Lower lobe of right lung (tissue), 2 donors: ENCODE data around the gene GRID1. TPM values are rescaled to one million over a fixed set of nuclear protein-coding genes. Genes with fewer than 3 reads are reported as not detected.

ENCODE experiments used
- ATAC-seq, 2 donors: fragments of 200-7000 bp; cut with Tn5 transposase; one replicate each; pipeline ENCODE4 v1.9.1; 2020 to 2022; ENCODE audit warnings: mild to moderate bottlenecking in 2 of 2, moderate library complexity in 2 of 2
- DNase-seq: peaks from one replicate; pipeline ENCODE4 v3.0.0-alpha.2; 2020
- H3K27ac ChIP-seq: fragments of 200-600 bp; one replicate; pipeline ENCODE4 v1.8.0; 2022
- H3K27me3 ChIP-seq: fragments of 200-600 bp; one replicate; pipeline ENCODE4 v1.8.0; 2022; ENCODE audit warnings: low read depth
- H3K36me3 ChIP-seq: fragments of 200-600 bp; one replicate; pipeline ENCODE4 v1.8.0; 2022; ENCODE audit warnings: mild to moderate bottlenecking
- H3K4me1 ChIP-seq: fragments of 200-600 bp; one replicate; pipeline ENCODE4 v1.8.0; 2022
- H3K4me3 ChIP-seq: fragments of 200-600 bp; one replicate; pipeline ENCODE4 v1.8.0; 2022; ENCODE audit warnings: mild to moderate bottlenecking
- H3K9me3 ChIP-seq: fragments of 200-600 bp; one replicate; pipeline ENCODE4 v1.8.0; 2022
- intact Hi-C: fragments of 100-400 bp; cut with DNase I; formaldehyde crosslinking; loops from one replicate; pipeline ENCODE4 v1.11.0; 2022
- total RNA-seq: library from RNA; stranded (reverse); fragmentation: NEBNext Ultra II Directional; extraction: Animal tissue kit (Norgen Biotek cat#: 25700); gene quantifications from one replicate; pipeline ENCODE4 v1.2.1, GENCODE V29; 2021
- TF ChIP-seq, protein P1 (sequence below): fragments of 200-600 bp; IDR thresholded peaks from one replicate; pipeline ENCODE4 v1.8.0; 2022; ENCODE audit warnings: antibody characterized with exemption, mild to moderate bottlenecking
- donor health status: DM: no; HTN: yes; CAD: no; lungs with severe emphysema.

Gene GRID1
- total RNA-seq, 1 donor from 2014 or later: 2.5 TPM

DNA sequence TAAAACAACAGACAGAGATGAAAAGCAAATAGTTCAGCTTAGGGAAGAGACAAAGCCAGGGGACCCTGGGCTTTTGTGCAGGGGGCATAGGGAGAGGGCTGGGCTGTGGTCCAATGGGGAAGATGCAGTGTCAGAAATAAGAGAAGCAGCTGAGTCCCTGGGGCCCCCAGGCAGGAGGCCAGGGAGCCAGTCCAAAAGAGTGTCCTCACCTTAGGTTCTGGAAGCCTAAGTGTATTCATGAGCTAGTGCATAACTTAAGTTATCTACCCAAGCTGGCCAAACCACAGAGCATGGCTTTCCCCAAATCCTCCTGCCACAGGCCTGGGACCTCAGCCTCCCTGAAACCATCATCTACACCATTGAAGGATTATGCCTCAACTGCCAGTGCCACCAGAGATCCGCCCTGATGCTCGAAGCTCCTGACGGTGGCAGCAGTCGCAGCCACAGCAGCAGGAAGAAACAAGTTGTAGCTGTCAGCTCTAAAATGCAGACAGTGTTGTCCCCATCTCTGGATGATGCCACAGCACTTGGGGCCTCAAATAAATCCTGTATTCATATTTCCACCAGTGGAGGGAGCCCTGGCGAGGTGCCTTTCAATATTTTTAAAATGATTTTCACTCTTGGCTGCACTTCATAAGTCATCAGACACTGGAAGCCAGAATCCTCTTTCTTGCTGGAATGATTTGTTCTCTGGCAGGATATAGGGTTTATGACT is 574.6 kb downstream of the GRID1 start:
- no peaks in the 10 kb centered on the region for H3K9me3 ChIP-seq
- no peak for DNase-seq
- no peak overlapping the region for H3K27ac ChIP-seq
- H3K27me3 ChIP-seq: no peaks in the 10 kb centered on the region
- intact Hi-C loops: no loop called here
- H3K36me3 ChIP-seq: no peaks in the 10 kb centered on the region
- TF ChIP-seq, protein P1, sequence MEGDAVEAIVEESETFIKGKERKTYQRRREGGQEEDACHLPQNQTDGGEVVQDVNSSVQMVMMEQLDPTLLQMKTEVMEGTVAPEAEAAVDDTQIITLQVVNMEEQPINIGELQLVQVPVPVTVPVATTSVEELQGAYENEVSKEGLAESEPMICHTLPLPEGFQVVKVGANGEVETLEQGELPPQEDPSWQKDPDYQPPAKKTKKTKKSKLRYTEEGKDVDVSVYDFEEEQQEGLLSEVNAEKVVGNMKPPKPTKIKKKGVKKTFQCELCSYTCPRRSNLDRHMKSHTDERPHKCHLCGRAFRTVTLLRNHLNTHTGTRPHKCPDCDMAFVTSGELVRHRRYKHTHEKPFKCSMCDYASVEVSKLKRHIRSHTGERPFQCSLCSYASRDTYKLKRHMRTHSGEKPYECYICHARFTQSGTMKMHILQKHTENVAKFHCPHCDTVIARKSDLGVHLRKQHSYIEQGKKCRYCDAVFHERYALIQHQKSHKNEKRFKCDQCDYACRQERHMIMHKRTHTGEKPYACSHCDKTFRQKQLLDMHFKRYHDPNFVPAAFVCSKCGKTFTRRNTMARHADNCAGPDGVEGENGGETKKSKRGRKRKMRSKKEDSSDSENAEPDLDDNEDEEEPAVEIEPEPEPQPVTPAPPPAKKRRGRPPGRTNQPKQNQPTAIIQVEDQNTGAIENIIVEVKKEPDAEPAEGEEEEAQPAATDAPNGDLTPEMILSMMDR: peak; percentile 21
- H3K4me1 ChIP-seq: peaks cover 14% of the 10 kb centered on the region
- ATAC-seq: no peak
- H3K4me3 ChIP-seq: no peak overlapping the region

DNA sequence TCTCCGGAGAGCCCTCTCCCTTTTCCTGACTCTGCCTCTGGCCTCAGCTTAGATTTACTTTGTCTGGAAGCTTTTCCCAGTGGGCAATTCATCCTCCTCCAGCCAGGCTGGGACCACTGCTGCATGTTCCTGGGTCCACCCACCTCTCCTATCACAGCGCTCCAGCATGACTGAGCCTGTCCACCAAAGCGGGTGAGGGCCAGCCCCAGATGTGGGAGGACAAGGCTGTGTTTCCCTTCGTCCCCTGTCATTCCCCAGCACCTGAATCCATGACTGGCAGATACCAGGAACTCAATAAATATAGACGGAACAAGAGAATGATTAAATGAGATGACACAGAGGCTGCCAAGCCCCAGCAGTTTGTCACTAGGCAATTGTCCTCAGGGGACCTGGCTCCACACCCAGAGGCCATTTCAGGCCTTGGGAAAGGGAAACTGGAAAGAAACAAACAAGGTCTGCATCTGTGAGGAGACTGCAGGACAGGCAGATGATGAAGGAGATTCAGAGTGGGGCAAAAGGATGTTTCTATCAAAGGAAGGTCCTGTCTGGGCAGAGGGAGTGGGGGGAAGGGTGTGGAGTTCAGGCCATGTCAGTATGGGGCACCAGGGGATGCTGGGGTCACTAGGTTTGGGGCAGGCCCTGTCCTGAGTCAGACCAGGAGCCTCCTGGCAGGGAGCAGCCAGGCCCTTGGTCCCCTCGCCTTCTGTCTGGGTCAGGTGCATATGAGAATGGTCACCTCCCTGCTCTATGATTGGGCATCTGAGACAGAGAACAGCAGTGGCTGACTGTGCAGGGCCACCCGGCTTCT is 576.4 kb downstream of the GRID1 start:
- peaks cover 14% of the 10 kb centered on the region for H3K4me1 ChIP-seq
- no peaks in the 10 kb centered on the region for H3K9me3 ChIP-seq
- DNase-seq (no peak), ATAC-seq (no peak)
- TF ChIP-seq, protein P1: no peak
- no peaks in the 10 kb centered on the region for H3K36me3 ChIP-seq
- intact Hi-C loops: no loop called here
- H3K27me3 ChIP-seq: no peaks in the 10 kb centered on the region
- no peak overlapping the region for H3K27ac ChIP-seq
- no peak overlapping the region for H3K4me3 ChIP-seq

DNA sequence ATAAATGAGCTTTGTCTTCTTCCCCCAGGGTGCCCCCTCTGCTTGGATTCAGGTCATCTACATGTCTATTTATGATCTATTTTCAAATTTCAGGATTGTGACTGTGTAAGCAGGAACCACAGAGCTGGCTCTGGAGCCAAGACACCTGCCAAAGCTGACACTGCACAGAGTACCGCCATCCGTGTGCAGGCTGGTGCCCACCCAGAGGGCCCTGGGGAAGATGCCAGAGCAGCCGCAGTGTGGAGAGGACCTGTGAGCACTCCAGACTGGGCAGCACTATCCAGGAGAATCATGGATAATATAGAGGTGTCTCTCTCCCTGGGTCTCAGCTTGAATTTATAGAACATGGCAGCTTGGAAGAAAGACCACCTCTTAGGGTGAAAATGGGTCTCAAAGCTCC is 577.5 kb downstream of the GRID1 start:
- intact Hi-C loops: no loop called here
- Histone ChIP-seq H3K4me3 (no peak overlapping the region), H3K36me3 (no peaks in the 10 kb centered on the region), H3K9me3 (no peaks in the 10 kb centered on the region), H3K27me3 (no peaks in the 10 kb centered on the region), H3K4me1 (peaks cover 14% of the 10 kb centered on the region), H3K27ac (no peak overlapping the region)
- TF ChIP-seq, protein P1: no peak
- DNase-seq (no peak), ATAC-seq (no peak)

- Histone ChIP-seq H3K27me3 (no peaks in the 10 kb centered on the region), H3K4me1 (peaks cover 14% of the 10 kb centered on the region), H3K36me3 (no peaks in the 10 kb centered on the region), H3K9me3 (no peaks in the 10 kb centered on the region), H3K27ac (no peak overlapping the region), H3K4me3 (no peak overlapping the region)
- ATAC-seq: no peak
- TF ChIP-seq, protein P1: no peak
- DNase-seq: no peak
- intact Hi-C loops: no loop called here
These were observed 578.0 kb downstream of the GRID1 start for GRCh38 chr10:85788570-85788969.

- peaks cover 14% of the 10 kb centered on the region for H3K4me1 ChIP-seq
- no peaks in the 10 kb centered on the region for H3K36me3 ChIP-seq
- no peaks in the 10 kb centered on the region for H3K27me3 ChIP-seq
- TF ChIP-seq, protein P1: no peak
- DNase-seq (no peak), ATAC-seq (no peak)
- H3K27ac ChIP-seq: no peak overlapping the region
- H3K4me3 ChIP-seq: no peak overlapping the region
- no peaks in the 10 kb centered on the region for H3K9me3 ChIP-seq
- intact Hi-C loops: no loop called here
These were observed 578.7 kb downstream of the GRID1 start for GRCh38 chr10:85787881-85788280.
